HEK293 (cell line): ENCODE results near the gene ZNF460.
A peak's percentile ranks its signal among the peaks of the same experiment; 100 is the strongest.

ENCODE experiments used
- BCL6B ChIP-seq: fragments of 450-650 bp; formaldehyde crosslinking; IDR thresholded peaks from 2 replicates; pipeline ENCODE4 v1.5.1; 2017; ENCODE audit warnings: missing biosample characterization, missing genetic modification characterization
- ELK4 ChIP-seq: IDR thresholded peaks from 2 replicates; pipeline ENCODE4 v1.6.1; 2011; ENCODE audit warnings: mild to moderate bottlenecking, low read depth, low read length, borderline replicate concordance
- FEZF1 ChIP-seq: fragments of 450-650 bp; formaldehyde crosslinking; IDR thresholded peaks from 2 replicates; pipeline ENCODE4 v1.5.1; 2016; ENCODE audit warnings: missing biosample characterization, missing genetic modification characterization
- GFI1B ChIP-seq: fragments of 450-650 bp; formaldehyde crosslinking; IDR thresholded peaks from 2 replicates; pipeline ENCODE4 v1.5.1; 2016; ENCODE audit warnings: missing biosample characterization, missing genetic modification characterization
- GLI2 ChIP-seq: fragments of 450-650 bp; formaldehyde crosslinking; IDR thresholded peaks from 2 replicates; pipeline ENCODE4; 2017; ENCODE audit warnings: missing biosample characterization, missing genetic modification characterization, low read depth, borderline replicate concordance
- HOXA7 ChIP-seq: sonication (generic); formaldehyde crosslinking; IDR thresholded peaks from 2 replicates; pipeline ENCODE4 v1.8.1; 2022; ENCODE audit warnings: missing genetic modification reagents, borderline replicate concordance
- IKZF3 ChIP-seq: fragments of 450-650 bp; IDR thresholded peaks from 2 replicates; pipeline ENCODE4 v1.5.0; 2018; ENCODE audit warnings: missing biosample characterization, mild to moderate bottlenecking, missing genetic modification characterization, moderate library complexity
- KLF1 ChIP-seq: fragments of 450-650 bp; formaldehyde crosslinking; IDR thresholded peaks from 2 replicates; pipeline ENCODE4 v1.5.1; 2016; ENCODE audit warnings: missing biosample characterization, missing genetic modification characterization
- KLF7 ChIP-seq: fragments of 450-650 bp; formaldehyde crosslinking; IDR thresholded peaks from 2 replicates; pipeline ENCODE4 v1.5.1; 2016; ENCODE audit warnings: missing biosample characterization, missing genetic modification characterization, borderline replicate concordance
- KLF9 ChIP-seq: fragments of 450-650 bp; formaldehyde crosslinking; IDR thresholded peaks from 2 replicates; pipeline ENCODE4 v1.5.1; 2016; ENCODE audit warnings: missing biosample characterization, missing genetic modification characterization, low read depth
- PRDM1 ChIP-seq: fragments of 450-650 bp; formaldehyde crosslinking; IDR thresholded peaks from 2 replicates; pipeline ENCODE4; 2016; ENCODE audit warnings: missing biosample characterization, missing genetic modification characterization
- SP3 ChIP-seq: fragments of 450-650 bp; formaldehyde crosslinking; IDR thresholded peaks from 2 replicates; pipeline ENCODE4 v1.5.1; 2016; ENCODE audit warnings: missing biosample characterization, missing genetic modification characterization
- TRIM28 ChIP-seq: IDR thresholded peaks from 2 replicates; pipeline ENCODE4 v1.6.1; 2011; ENCODE audit warnings: low read length, control low read depth, borderline replicate concordance
- ZFP37 ChIP-seq: fragments of 450-650 bp; formaldehyde crosslinking; IDR thresholded peaks from 2 replicates; pipeline ENCODE4 v1.5.1; 2016; ENCODE audit warnings: missing biosample characterization, missing genetic modification characterization
- ZNF114 ChIP-seq: fragments of 450-650 bp; formaldehyde crosslinking; IDR thresholded peaks from 2 replicates; pipeline ENCODE4 v1.5.0; 2017; ENCODE audit warnings: missing biosample characterization, missing genetic modification characterization
- ZNF132 ChIP-seq: fragments of 450-650 bp; formaldehyde crosslinking; IDR thresholded peaks from 2 replicates; pipeline ENCODE4 v1.5.1; 2017; ENCODE audit warnings: missing biosample characterization, missing genetic modification characterization, borderline replicate concordance
- ZNF341 ChIP-seq: fragments of 450-650 bp; formaldehyde crosslinking; IDR thresholded peaks from 2 replicates; pipeline ENCODE4; 2016; ENCODE audit warnings: low read depth, missing biosample characterization, missing genetic modification characterization
- ZNF354C ChIP-seq: fragments of 450-650 bp; formaldehyde crosslinking; IDR thresholded peaks from 2 replicates; pipeline ENCODE4 v1.5.1; 2016; ENCODE audit warnings: missing biosample characterization, missing genetic modification characterization, low read depth, borderline replicate concordance
- ZNF398 ChIP-seq: fragments of 450-650 bp; formaldehyde crosslinking; IDR thresholded peaks from 2 replicates; pipeline ENCODE4 v1.5.1; 2017; ENCODE audit warnings: missing biosample characterization, missing genetic modification characterization
- ZNF426 ChIP-seq: fragments of 450-650 bp; formaldehyde crosslinking; IDR thresholded peaks from 2 replicates; pipeline ENCODE4 v1.5.1; 2017; ENCODE audit warnings: missing biosample characterization, missing genetic modification characterization, mild to moderate bottlenecking, inconsistent platforms, moderate library complexity
- ZNF518A ChIP-seq: fragments of 450-650 bp; formaldehyde crosslinking; conservative IDR thresholded peaks from 2 replicates; pipeline ENCODE4 v1.5.1; 2016; ENCODE audit warnings: low read depth, missing biosample characterization, missing genetic modification characterization
- ZNF549 ChIP-seq: fragments of 450-650 bp; IDR thresholded peaks from 2 replicates; pipeline ENCODE4 v1.5.1; 2018; ENCODE audit warnings: missing biosample characterization, missing genetic modification characterization, mild to moderate bottlenecking, inconsistent platforms, moderate library complexity
- ZNF629 ChIP-seq: fragments of 450-650 bp; formaldehyde crosslinking; IDR thresholded peaks from 2 replicates; pipeline ENCODE4 v1.5.1; 2017; ENCODE audit warnings: missing biosample characterization, missing genetic modification characterization
- ZNF645 ChIP-seq: fragments of 450-650 bp; formaldehyde crosslinking; IDR thresholded peaks from 2 replicates; pipeline ENCODE4; 2016; ENCODE audit warnings: missing biosample characterization, missing genetic modification characterization
- ZNF792 ChIP-seq: fragments of 450-650 bp; formaldehyde crosslinking; IDR thresholded peaks from 2 replicates; pipeline ENCODE4 v1.5.1; 2016; ENCODE audit warnings: missing biosample characterization, missing genetic modification characterization
- ZSCAN16 ChIP-seq: fragments of 450-650 bp; formaldehyde crosslinking; IDR thresholded peaks from 2 replicates; pipeline ENCODE4 v1.5.1; 2016; ENCODE audit warnings: missing biosample characterization, missing genetic modification characterization

The ZNF460 gene

GRCh38 chr19:57279418-57280164 lies 694 bp upstream of the ZNF460 start (continued):
- no peak; the same call in 1 of the 2 replicates for TF ChIP-seq ZNF398
- TF ChIP-seq ZNF426 (tag by site-specific recombination) = no peak
- TF ChIP-seq HOXA7 (CRISPR knock-in tag) = no peak
- no peak for TF ChIP-seq PRDM1 (tag by site-specific recombination)
- peak; percentile 44; the same call in 1 of the 2 replicates for TF ChIP-seq IKZF3
- no peak for TF ChIP-seq ZNF549 (tag by site-specific recombination)
- TF ChIP-seq ZNF645 (tag by site-specific recombination) = no peak
- TF ChIP-seq ZNF354C (tag by site-specific recombination) = no peak
- TF ChIP-seq ELK4 = no peak
- no peak for TF ChIP-seq TRIM28
- TF ChIP-seq ZNF114 (tag by site-specific recombination) = no peak
- no peak for TF ChIP-seq SP3
- TF ChIP-seq ZFP37 (tag by site-specific recombination) = peak; percentile 54; the same call in 1 of the 2 replicates
- TF ChIP-seq ZNF629 (tag by site-specific recombination) = no peak; the same call in 1 of the 2 replicates
- no peak for TF ChIP-seq ZNF341 (tag by site-specific recombination)
- TF ChIP-seq ZNF132 = no peak
- TF ChIP-seq ZNF792 (tag by site-specific recombination) = no peak
- TF ChIP-seq ZNF518A = peak; percentile 72
- no peak for TF ChIP-seq KLF7
- no peak for TF ChIP-seq GFI1B (tag by site-specific recombination)
- TF ChIP-seq FEZF1 = peak; percentile 64
- no peak for TF ChIP-seq BCL6B
- no peak for TF ChIP-seq KLF1 (tag by site-specific recombination)
- TF ChIP-seq ZSCAN16 (tag by site-specific recombination) = no peak
- no peak for TF ChIP-seq GLI2
- TF ChIP-seq KLF9 = no peak
